WI38 (cell line): Measurements from ENCODE around the gene ZBTB20.

Experiments used
- H3K4me3 ChIP-seq: 2 replicates; pipeline ENCODE4 v1.5.1; 2011; ENCODE audit warnings: low read depth, mild to moderate bottlenecking, control low read depth, low read length
- TF ChIP-seq, protein P1 (sequence below): IDR thresholded peaks from 2 replicates; pipeline ENCODE4 v1.5.1; 2012; ENCODE audit warnings: low read depth, mild to moderate bottlenecking, control low read depth, low read length

The ZBTB20 gene

GRCh38 chr3:115042351-115042750 is 104.7 kb downstream of the ZBTB20 start:
- TF ChIP-seq, protein P1, sequence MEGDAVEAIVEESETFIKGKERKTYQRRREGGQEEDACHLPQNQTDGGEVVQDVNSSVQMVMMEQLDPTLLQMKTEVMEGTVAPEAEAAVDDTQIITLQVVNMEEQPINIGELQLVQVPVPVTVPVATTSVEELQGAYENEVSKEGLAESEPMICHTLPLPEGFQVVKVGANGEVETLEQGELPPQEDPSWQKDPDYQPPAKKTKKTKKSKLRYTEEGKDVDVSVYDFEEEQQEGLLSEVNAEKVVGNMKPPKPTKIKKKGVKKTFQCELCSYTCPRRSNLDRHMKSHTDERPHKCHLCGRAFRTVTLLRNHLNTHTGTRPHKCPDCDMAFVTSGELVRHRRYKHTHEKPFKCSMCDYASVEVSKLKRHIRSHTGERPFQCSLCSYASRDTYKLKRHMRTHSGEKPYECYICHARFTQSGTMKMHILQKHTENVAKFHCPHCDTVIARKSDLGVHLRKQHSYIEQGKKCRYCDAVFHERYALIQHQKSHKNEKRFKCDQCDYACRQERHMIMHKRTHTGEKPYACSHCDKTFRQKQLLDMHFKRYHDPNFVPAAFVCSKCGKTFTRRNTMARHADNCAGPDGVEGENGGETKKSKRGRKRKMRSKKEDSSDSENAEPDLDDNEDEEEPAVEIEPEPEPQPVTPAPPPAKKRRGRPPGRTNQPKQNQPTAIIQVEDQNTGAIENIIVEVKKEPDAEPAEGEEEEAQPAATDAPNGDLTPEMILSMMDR: no peak
- H3K4me3 ChIP-seq: no peak overlapping the region

DNA sequence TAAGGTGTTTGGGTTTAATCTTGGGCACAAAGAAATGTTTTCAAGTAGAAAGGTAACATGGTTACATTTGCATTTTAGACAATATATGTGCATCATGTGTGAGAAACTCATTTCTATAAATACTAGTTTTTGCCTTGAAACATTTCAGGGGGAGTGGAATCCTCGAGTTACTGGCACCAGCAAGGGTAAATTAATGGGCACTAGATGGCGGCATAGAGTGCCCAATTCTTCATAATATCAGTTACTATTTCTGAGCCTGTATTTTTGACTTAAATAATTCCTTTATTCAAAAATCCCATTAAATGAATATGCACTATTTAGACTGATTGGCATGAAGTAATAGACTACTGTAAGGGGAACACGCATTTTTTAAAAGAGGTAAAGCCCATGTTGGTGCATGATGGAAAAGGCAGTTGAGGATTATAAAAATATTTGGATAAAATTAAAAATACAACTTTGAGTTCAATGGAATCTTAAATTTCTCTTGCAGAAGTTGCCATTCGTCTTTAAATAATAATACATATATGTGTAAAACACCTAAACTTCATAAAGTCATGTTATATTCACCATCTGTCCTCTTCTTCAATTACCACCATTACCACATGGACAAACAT is 106.3 kb downstream of the ZBTB20 start:
- no peak overlapping the region for H3K4me3 ChIP-seq
- TF ChIP-seq, protein P1: peak; percentile 52

DNA sequence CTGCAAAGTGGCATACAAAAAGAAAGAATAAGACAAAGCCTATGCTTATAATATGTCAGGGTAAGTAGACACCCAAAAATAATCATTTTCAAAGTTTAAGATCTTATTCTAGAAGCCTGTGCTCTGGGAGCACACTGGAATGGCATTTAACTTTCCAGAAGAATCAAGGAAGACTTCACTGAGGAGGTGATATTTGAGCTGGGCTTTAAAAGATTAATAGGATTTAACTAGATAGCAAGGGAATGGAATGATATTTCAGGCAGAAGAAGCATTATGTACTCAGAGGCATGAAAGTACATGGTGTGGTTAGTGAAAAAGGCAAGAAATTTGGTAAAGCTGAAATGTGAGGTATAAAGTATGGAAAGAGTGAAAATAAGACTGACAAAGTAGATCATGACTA is 106.8 kb downstream of the ZBTB20 start:
- H3K4me3 ChIP-seq: no peak overlapping the region
- TF ChIP-seq, protein P1: no peak

DNA sequence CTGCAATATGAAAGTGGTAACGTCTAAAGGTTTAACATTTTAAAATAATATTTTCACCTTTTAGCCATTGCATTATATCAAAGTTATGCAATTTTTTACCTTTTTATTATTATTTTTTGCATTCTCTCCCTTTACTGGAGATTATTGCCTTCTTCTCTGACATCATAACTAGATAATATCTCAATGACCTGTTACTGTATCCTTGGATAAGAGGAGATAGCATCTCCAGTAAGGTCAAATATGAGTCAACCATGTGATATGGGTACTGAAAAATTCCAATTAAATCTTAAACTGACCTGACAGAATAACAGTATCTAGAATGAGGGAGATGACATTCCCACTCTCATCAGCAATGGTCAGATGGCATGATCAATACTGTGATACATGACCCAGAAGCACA is 108.3 kb downstream of the ZBTB20 start:
- TF ChIP-seq, protein P1: no peak
- no peak overlapping the region for H3K4me3 ChIP-seq

DNA sequence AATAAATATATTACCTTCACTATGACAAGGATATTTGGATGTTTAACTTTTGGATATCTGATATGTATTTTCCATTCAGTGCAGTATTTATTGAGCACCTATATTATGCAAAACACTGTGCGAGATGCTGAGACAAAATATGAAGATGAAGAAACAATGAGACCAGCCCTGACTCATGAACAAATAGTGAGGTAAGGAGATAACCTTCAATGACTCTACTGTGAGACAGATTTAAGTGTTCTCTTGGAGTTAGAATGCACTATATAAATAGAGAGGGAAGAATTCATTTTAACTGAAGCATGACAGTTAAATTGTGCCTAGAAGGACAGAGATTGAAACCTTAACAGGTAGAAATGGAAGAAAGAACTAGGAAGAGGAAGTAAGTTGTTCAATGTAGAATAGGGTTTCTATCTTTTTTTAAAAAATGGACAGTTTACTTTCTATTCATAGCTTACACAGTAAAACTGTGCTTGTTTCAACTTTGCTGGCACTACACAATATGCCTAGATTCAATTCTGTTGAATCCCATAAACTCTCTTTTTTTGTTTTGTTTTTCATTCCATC is 124.2 kb downstream of the ZBTB20 start:
- no peak overlapping the region for H3K4me3 ChIP-seq
- TF ChIP-seq, protein P1: no peak

DNA sequence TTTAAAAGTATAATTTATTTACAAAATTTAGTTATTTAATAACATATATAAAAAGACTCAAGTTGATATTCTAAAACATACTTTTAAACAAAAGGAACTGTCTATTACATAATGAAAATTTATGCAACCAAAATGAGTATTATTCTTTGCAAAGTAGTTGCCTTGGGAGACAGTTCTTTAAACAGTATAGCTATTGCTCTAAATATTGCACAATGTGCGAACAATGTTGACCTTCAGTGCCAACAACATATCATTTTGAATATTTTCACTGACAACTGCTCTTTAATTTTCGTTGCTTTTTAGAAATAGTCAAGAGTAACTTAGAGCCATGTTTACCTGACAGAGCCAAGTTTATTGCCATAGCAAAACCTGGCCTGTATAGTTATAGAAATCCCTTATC is 124.9 kb downstream of the ZBTB20 start:
- TF ChIP-seq, protein P1: no peak

DNA sequence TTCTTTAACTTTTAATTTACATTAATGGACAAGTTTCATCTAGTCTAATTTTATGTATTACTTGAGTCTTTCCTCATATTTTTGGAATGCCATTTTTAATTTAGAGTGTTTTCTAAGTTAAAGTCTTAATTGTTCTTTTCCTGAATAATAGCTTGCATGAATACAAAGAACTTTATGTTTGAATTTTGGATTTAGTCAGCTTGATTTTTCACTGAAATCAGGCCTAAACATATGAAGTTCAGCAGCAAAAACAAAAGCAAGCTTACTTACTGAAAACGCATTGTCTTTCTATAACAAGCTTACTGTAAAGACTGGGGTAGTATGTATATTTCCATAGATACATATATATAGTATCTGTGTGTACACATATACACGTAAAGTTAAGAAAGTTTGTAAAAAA is 126.0 kb downstream of the ZBTB20 start:
- H3K4me3 ChIP-seq: no peak overlapping the region
- TF ChIP-seq, protein P1: no peak

More for the DNA sequence above, 124.9 kb downstream of the ZBTB20 start:
- no peak overlapping the region for H3K4me3 ChIP-seq
